ENCODE results near the gene REC114.

REC114 gene

GRCh38 chr15:73597036-73597638 is 154.2 kb downstream of the REC114 start:
- DNase-seq (ENCODE audit: low read depth) = no peak
- TF ChIP-seq, protein P1, sequence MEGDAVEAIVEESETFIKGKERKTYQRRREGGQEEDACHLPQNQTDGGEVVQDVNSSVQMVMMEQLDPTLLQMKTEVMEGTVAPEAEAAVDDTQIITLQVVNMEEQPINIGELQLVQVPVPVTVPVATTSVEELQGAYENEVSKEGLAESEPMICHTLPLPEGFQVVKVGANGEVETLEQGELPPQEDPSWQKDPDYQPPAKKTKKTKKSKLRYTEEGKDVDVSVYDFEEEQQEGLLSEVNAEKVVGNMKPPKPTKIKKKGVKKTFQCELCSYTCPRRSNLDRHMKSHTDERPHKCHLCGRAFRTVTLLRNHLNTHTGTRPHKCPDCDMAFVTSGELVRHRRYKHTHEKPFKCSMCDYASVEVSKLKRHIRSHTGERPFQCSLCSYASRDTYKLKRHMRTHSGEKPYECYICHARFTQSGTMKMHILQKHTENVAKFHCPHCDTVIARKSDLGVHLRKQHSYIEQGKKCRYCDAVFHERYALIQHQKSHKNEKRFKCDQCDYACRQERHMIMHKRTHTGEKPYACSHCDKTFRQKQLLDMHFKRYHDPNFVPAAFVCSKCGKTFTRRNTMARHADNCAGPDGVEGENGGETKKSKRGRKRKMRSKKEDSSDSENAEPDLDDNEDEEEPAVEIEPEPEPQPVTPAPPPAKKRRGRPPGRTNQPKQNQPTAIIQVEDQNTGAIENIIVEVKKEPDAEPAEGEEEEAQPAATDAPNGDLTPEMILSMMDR (IDR thresholded peaks at IDR 0.05; ENCODE audit: control insufficient read depth, insufficient read depth, low read depth, low read length, missing control alignments) = no peak
- no peak overlapping the region for H3K4me3 ChIP-seq (ENCODE audit: control insufficient read depth, low read depth, low read length)

DNA sequence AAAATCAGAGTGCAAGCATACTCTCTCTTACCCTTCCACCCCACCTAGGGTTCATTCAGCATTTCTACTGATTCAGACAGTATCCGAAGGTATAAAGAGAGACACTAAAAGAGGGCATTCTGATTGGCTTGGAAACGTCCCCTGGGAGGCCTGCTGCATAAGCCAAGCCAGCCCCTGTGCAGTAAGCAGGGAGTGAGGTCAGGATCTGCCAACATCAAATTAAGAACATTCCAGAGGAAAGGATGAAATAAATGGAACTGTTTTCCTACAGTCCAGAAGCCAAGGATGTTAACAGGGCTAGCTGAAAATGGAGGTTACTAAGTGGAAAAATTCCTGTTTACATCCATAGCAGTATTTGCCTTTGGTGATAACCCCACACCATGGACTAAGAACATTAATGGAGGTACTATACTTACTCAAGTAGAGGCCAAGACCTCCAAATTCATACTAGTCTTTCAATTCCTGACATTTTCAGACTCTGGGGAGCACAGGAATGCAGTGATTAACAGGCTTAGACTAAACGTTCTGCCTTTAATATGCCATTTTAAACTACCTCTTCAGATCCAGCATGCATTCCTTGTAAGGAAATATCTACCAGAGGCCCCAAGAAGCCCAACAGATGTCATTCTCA is 155.7 kb downstream of the REC114 start:
- TF ChIP-seq, protein P1 (IDR thresholded peaks at IDR 0.05; ENCODE audit: control insufficient read depth, insufficient read depth, low read depth, low read length, missing control alignments) = no peak
- no peak for DNase-seq (ENCODE audit: low read depth)
- no peak overlapping the region for H3K4me3 ChIP-seq (ENCODE audit: control insufficient read depth, low read depth, low read length)

- DNase-seq (ENCODE audit: low read depth) = no peak
- TF ChIP-seq, protein P1 (IDR thresholded peaks at IDR 0.05; ENCODE audit: control insufficient read depth, insufficient read depth, low read depth, low read length, missing control alignments) = no peak
- no peak overlapping the region for H3K4me3 ChIP-seq (ENCODE audit: control insufficient read depth, low read depth, low read length)
These were observed 157.0 kb downstream of the REC114 start for GRCh38 chr15:73599934-73600333.

GRCh38 chr15:73600413-73601335 is 157.7 kb downstream of the REC114 start:
- TF ChIP-seq, protein P1 (IDR thresholded peaks at IDR 0.05; ENCODE audit: control insufficient read depth, insufficient read depth, low read depth, low read length, missing control alignments) = no peak
- DNase-seq (ENCODE audit: low read depth) = no peak
- H3K4me3 ChIP-seq (ENCODE audit: control insufficient read depth, low read depth, low read length) = no peak overlapping the region

- no peak for DNase-seq (ENCODE audit: low read depth)
- TF ChIP-seq, protein P1 (IDR thresholded peaks at IDR 0.05; ENCODE audit: control insufficient read depth, insufficient read depth, low read depth, low read length, missing control alignments) = no peak
- H3K4me3 ChIP-seq (ENCODE audit: control insufficient read depth, low read depth, low read length) = no peak overlapping the region
These were observed 158.8 kb downstream of the REC114 start for GRCh38 chr15:73601451-73602445.

- no peak overlapping the region for H3K4me3 ChIP-seq (ENCODE audit: control insufficient read depth, low read depth, low read length)
- no peak for DNase-seq (ENCODE audit: low read depth)
- TF ChIP-seq, protein P1 (IDR thresholded peaks at IDR 0.05; ENCODE audit: control insufficient read depth, insufficient read depth, low read depth, low read length, missing control alignments) = no peak
These were observed 159.5 kb downstream of the REC114 start for GRCh38 chr15:73602446-73602843.

Measured in AG09309 (cell line).